Stimulated activated CD8-positive, alpha-beta memory T cell treated with anti-CD3 and anti-CD28 coated beads, Interleukin-12 subunit alpha, Interleukin-12 subunit beta, amount 100 ng/mL, for 4 hours (primary cell): ENCODE results near the gene FTCD.
"Not testable (repeated sequence)": the region's sequence is repeated elsewhere in the genome, so short reads cannot be mapped to it uniquely, and the experiment has no call there.

Experiments used
- DNase-seq: peaks from one replicate; pipeline ENCODE4 v3.0.0-alpha.2; 2020; ENCODE audit warnings: low read depth

Gene FTCD

DNA sequence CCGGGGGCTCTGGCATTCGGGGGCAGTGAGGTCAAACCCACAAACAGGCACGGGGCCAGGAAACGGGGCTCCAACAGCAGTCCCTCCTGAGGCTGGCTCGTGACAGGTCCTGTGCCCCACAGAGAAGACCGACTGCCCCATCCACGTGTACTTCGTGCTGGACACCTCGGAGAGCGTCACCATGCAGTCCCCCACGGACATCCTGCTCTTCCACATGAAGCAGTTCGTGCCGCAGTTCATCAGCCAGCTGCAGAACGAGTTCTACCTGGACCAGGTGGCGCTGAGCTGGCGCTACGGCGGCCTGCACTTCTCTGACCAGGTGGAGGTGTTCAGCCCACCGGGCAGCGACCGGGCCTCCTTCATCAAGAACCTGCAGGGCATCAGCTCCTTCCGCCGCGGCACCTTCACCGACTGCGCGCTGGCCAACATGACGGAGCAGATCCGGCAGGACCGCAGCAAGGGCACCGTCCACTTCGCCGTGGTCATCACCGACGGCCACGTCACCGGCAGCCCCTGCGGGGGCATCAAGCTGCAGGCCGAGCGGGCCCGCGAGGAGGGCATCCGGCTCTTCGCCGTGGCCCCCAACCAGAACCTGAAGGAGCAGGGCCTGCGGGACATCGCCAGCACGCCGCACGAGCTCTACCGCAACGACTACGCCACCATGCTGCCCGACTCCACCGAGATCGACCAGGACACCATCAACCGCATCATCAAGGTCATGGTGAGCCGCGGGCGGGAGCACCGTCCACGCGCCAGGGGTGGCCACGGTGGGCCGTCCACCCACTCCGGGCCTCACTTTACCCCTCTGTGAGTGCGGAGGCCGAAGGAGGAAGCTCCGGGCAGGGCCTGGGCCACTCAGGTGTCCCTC, 43.3 kb downstream of the FTCD start:
- no peak for DNase-seq

DNA sequence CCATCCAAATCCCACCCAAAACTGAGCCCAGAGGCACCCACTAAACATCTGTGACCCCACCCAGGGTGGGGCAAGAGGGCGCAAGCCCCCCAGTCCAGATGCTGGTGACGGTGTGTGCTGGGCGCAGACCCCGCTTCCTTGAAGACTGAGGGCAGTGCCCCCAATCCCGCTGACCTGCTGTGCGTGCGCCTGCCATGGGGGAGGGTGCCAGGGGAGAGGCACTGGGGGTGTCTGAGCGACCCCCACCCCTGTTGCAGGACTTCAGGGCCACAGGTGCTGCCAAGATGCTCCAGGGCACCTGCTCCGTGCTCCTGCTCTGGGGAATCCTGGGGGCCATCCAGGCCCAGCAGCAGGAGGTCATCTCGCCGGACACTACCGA, 44.2 kb downstream of the FTCD start:
- DNase-seq, result no peak

DNA sequence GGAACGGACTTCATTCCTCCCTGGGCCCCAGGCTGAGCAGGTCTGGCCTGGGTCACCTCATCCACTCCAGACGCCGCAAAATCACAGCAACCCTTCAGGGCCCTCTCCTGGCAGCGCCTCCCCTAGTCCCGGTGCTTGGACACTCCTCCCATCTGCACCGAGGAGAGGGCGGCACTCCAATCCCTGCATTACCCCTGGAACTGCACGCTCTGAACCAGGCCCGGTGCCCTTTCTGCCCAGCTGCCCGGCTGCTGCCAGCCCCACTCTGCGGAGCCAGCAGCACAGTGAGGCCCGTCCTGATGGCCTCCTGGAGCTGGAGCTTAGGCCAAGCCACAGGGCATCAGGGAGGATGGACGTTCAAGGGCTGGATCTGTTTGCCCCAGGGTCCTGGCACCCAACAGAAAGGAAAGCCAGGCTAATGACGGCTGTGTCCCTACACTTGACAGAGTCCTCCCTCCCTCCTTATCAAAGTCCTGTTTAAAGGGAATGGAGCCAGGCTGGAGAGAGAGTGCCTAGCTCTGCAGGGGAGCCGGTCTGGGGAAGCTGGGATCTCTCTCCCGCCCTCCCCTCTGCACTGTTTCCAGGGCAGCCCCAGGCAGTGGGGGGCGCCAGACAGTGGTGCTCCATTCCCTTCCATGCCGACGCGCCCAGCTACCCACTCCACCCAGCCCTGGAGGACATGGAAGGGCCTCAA, 44.7 kb downstream of the FTCD start:
- no peak for DNase-seq

DNA sequence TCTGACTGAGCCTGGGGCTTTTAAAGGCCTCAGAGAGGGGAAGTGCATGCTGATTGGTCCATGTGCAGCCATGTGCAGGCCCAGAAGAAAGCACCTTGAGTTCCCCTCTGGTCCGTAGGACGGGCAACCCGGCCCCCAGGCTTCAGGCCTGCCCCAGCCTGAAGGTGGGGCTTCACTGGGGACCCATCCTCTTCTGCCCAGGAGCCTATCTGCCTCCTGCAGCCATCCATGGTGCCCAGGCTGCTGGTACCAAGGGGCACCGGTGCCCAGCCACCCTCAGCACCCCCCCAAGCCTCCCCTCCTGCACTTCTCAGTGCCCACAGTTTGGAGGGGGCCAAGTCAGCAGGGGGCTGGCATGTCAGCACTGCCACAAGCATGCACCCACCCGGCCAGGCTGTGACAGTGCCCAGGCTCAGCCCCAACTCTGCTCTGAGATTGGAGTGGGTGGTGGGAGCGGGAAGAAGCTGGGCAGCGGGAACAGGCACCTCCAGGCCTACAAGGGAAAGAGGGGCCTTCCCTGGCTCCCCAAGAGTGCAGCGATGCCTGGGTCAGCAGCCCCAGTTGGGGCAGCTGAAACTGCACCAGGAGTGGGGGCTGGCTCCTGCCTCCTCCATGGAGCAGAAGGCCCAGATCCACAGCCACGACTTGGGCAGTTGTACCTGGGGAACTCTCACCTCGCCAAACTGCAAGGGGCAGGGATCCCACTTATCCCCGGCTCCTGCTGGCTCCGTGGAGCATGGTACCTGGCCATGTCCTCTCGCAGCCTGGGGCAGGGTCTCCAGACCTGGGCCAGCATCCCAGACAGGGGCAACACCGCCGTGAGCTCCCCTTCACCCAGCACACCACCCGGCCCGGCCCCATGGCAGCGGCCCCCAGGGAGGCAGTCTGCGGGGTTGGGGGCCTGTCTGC, 45.8 kb downstream of the FTCD start:
- no peak for DNase-seq

DNA sequence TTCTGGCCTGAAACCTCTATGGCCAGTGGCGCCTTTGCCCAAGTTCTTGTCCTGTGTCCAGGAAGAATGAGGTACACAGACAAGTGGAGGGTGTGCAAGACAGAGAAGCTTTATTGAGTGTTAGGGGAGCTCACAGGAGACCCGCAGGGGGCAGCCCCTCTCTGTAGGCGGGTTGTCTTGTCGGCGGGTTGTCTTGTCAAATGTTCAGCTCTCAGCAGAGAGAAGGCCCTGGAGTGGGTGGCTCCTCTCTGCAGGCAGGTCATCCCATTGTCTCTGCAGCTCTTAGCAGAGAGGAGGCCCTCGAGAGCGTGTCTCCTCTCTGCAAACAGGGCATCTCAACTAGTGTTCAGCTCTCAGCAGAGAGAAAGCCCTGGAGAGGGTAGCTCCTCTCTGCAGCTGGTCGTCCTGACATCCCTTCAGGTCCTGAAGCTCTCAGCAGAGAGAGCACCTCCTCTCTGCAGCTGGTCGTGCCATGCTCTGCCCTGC, 46.5 kb downstream of the FTCD start:
- DNase-seq, result no peak

DNA sequence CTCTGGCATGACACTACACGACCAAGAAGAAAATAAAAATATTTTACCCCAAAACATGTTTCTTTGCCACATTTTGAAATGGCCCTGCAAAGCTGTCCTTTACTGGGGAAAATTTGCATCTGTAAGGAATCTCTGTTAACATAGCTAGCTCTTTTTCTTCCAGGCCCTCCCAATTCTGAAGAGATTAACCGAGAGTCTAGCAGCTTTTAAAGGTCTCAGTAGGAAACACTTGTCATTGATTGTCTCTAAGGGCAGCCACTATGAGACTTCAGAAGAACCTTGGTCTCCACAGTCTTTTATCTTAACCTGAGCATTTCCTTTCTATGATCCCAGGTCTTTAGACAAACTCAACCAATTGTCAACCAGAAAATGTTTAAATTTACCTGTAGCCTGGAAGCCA, 48.0 kb downstream of the FTCD start:
- not testable (repeated sequence) for DNase-seq

DNA sequence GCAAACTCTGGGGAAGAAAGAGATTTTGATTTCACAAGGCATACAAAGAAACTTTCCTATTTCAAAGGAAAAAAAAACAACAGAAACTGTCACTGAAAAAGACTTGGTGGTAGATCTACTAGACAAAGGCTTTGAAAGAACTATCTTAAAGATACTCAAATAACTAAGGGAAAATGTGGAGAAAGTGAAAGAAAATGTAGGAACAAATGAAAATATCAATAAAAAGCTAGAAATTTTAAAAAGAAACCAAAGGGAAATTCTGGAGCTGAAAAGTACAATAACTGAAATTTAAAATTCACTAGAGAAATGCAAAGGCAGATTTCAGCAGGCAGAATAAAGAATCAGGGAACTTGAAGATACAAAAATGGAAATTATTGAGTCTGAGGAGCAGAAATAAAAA, 51.3 kb downstream of the FTCD start:
- DNase-seq, result no peak

DNA sequence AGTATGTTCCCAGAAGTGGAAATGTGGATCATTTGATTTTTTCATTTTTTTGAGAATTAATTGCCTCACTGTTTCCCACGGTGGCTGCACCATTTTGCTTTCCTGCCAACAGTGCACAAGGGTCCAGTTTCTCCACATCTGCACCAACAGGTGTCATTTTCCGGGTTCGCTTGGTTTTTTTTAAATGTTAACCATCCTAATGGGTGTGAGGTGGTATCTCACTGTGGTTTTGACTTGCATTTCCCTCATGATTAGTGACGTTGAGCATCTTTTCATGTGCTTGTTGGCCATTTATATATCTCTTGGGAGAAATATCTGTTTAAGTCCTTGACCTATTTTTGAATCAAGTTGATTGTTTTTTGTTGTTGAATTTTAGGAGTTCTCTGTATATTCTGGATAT, 54.5 kb downstream of the FTCD start:
- no peak for DNase-seq

DNA sequence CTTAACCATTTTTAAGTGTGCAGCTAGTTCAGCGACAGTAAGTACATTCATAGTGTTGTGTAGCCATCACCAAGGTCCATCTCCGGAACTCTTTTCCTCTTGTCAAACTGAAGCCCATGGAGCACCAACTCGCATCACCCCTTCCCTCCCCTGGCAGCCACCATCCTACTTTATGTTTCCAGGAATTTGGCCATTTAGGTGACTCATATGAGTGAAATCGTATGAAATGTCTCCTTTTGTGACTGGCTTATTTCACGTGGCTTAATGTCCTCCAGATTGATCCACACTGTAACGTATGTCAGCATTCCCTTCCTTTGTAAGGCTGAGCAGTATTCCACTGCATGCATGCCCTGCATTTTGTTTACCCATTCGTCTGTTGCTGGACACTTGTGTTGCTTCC, 55.0 kb downstream of the FTCD start:
- no peak for DNase-seq

DNA sequence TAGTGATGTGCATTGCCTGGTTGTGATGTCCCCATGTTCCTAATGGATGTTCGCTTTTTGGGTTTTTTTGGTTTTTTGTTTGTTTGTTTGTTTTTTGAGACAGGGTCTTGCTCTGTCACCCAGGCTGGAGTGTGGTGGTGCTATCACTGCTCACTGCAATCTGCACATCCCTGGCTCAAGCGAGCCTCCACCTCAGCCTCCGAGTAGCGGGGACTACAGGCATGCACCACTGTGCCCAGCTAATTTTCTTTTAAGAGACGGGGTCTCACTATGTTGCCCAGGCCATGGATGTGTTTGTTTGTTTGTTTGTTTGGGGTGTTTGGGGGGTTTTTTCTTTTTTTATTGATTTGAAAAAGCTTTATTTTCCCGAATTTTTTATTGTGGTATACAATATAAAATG, 55.4 kb downstream of the FTCD start:
- DNase-seq, result no peak

DNA sequence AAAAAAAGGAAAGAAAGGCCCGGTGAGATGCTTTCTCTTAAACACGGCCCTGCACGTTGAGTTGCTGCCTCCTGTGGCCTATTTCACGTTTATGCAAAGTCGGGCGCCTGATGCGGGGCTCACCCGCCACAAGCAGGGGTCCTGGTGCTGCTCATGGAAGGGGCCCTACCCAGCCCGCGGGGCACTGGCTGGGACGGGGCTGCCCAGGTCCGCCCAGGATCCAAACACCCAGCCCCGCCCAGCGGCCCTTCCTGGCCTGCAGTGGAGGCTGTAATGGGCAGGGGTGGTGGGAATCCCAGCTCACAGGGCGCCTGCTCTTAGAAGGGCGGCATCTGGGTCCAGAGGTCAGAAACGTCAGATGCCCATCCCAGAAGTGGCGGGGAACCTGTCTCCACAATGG, 55.9 kb downstream of the FTCD start:
- no peak for DNase-seq

DNA sequence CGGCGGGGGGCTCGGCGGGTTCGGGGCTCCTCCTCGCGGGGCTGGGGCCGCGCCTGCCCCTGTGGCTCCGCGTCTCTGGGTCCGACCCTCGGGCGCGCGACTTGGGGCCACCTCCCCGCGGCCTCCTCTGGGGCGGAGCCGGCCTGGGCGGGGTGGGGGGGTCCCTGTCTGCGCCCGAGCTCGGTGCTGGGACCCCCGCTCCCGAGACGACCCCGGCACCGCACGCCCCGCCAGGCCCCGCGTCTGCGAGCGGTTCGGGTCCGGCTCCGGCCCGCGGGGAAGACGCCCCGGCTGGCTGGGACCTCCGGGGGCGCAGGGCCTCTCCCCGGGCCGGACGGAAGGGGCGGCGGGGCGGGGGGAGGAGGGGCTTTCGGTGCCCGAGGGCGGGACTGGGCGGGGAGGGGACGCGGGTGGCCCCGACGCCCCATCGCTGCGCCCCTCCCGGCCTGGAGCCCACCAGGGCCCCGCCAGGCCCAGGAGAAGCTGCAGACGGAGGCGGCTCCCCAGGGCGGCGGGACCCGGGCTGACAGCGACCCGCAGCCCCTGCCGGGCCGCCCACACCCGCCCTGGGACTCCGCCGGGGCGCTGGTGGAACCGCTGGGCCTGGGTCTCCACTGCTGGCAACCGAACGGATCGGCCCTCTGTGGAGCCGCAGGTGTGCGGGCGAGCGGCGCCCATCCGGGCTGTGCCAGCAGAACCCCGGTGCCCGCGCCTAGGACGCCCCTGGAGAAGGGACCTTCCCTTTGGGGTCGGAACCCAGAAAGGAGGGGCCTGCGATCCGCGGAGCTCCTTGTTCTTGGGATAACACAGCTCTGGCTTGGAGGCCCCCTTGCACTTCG, 56.9 kb downstream of the FTCD start:
- DNase-seq, result no peak

DNA sequence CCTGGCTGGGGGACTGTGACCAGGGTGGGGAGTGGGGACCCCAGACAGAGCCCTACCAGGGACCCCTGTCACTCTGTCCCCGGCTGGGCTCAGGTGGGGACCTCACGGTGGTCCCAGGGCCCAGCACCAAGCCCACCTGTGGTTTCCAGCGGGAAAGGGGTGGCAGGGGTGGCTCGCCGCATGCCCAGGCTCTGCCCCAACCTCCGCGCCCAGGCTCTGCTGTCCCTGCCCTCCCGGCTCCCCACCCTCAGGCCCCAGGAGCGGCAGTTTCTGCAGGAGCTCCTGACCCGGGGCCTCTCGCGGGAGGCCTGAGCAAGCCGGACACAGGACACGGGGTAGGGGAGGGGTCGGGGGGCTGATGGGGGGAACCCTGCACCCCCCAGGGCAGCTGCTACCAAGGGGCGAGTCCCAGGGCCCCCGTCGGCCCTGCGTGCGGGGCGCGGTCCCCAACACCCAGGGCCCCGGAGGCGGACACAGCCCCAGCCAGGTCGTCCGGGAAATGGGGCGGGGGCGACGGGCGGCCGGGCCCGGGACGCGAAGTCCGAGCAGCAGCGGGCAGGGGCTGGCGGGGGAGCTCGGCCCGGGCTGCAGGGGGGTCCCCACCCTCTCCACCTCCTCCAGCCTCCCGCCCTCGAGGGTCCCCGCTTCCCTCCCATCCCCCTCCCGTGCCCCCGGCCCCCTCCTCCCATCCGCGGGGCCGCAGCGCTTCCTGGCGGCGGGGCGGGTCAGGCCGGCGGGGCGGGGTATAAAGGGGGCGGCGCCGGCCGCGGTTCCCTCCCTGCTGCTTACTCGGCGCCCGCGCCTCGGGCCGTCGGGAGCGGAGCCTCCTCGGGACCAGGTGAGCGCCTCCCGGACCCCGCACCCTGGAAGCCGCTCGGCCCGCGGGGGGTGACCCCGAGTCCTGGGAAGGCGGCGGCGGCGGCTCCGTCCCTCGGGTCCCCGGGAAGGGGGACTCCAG, 57.8 kb downstream of the FTCD start, which contains the start of gene COL6A2:
Gene COL6A2, plus strand, starts transcription at position 777 of the 958 bp plus-strand sequence.
- DNase-seq, result peak; percentile 38

DNA sequence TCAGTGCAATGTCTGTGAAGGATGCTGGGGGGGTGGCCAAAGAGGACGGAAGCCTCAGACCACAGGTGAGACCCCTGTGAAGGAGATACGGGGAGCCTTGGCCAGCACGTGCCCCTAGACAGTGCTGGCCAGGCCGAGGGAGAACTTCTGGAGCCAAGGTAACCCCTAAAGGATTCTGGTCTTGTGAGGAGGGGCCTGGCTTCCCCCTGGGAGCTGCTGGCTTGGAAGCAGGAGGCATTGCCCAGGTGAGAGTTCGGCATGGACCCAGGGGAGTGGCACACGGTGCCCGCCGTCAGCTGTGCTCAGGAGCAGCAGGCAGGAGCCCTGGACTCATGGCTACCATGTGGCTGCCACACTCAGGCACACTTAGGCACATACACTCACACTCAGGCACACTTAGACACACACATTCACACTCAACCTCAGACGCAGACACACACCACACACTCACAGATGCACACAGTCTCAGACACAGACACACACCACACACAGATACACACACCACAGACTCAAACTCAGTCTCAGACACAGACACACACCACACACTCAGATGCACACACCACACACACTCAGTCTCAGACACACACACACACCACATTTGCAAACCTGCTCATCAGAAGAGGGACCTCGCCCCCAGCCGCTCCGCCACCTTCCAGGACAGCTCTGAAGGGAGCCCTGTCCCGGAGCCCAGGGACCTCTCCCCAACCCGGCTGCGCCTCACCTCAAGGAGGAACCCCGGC, 58.6 kb downstream of the FTCD start:
- DNase-seq, result no peak

DNA sequence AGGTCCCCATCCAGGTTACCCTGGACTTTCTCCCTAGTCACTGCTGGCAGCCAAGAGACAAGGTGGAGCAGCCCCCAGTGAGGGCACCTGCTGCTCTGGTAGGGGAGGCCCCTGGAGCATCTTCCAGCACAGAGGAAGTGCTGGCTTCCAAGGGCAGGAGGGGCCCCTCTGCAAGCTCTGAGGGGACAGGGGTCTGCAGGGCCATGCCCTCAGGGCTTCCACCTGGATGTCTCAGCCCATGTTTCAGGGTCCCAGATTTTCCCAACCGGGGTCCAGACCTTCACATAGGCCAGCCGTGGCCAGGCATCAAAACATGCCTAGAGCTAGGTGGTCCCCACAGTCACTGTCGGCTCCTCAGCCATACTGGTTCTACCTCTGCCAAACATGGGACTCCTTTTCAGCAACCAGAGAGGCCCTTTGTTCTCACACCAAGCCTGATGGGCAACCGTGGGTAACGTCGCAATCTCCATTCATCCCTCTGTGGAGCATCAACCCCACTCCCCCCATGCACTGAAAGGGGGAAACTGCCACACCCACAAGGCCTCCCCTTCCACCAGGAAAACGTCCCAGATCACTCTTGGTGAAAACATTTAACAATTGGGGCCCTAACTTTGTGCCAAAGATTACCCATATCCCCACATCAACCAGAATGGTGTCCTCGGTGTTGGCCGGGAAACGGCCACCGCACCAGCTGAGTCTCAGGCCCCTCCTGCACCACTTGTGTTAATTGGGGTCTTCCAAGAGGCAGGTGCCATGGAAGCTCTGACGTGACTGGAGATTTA, 59.4 kb downstream of the FTCD start:
- no peak for DNase-seq

DNA sequence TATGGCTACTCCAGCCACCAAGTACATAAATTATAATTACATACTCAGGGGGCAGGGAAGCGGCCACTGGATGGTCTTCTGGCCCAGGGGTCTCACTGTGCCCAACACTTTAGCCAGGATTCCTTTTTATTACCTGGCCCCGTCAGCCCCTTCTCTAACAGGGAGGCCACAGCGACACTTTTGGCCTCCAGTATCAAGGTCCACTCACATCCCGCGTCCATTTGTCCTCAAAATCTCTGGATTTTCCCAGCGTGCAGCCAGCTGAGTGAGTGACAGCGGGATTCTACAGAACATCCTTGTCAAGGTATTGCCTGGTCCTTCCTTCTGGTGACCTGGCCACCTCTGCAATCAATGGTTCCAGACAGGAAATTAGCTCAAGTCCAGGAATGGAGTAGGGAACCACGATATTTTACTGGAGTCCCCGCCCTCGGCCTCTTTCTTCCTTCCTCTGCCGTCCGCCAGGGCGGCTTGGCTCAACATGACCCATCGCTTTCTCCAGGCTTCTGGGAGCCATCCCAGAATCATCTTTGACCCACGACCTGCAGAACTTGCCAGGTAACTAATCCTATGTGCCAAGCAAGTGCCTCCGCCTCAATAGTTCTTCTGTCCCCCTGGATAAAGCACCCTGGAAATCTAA, 60.2 kb downstream of the FTCD start:
- DNase-seq, result no peak

DNA sequence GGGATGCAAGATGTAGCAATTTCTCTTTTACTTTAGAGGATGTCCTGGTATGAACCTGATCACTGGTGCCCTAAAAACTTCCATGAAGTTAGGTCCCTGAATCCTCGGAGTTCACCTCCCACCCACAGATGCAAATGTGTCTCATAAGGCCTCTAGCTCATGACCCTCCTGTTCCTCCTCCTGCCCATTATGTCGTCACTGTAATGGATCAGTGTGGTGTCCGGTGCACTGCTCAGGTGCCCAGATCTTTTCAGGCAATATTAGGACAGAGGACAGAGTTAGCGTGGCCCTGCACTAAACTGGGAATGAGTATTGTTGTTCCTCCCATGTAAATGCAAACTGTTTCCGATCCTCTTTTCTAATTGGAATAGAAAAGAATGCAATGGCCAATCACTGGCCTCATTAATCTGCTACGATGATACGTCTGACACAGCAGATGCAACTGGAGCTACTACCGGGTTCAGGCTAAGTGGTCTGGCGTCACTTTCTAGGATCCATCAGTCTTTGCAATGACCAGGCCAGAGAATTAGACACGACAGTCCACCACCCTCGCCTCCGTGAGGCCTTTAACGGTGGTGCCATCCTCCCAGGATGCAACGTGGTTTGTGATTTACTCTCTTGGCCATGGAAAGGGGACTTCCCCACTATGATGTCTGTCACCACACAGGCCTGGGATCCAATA, 60.8 kb downstream of the FTCD start:
- no peak for DNase-seq
